HepG2 (cell line): ENCODE results near the gene EDEM1. TPM values are rescaled to one million over a fixed set of nuclear protein-coding genes. Genes with fewer than 3 reads are reported as not detected.
A peak's percentile ranks its signal among the peaks of the same experiment; 100 is the strongest.

Experiments used
- ARID5B ChIP-seq: IDR thresholded peaks from 2 replicates; pipeline ENCODE4 v1.4.0; 2020; ENCODE audit warnings: mild to moderate bottlenecking, missing genetic modification reagents
- BCL6 ChIP-seq: IDR thresholded peaks from 2 replicates; pipeline ENCODE4 v1.6.1; 2016; ENCODE audit warnings: missing genetic modification reagents, missing compliant biosample characterization
- CEBPZ ChIP-seq: IDR thresholded peaks from 2 replicates; pipeline ENCODE4 v1.6.1; 2012; ENCODE audit warnings: low read length, improper control_type of control experiment
- DNMT3B ChIP-seq: conservative IDR thresholded peaks from 2 replicates; pipeline ENCODE4 v1.6.1; 2016; ENCODE audit warnings: missing biosample characterization, control low read depth
- GATAD2A ChIP-seq: IDR thresholded peaks from 2 replicates; pipeline ENCODE4 v1.6.1; 2016
- NR2C2 ChIP-seq: sonication (generic); formaldehyde crosslinking; IDR thresholded peaks from 2 replicates; pipeline ENCODE4 v1.4.0; 2020; ENCODE audit warnings: missing genetic modification reagents, mild to moderate bottlenecking, moderate library complexity, borderline replicate concordance
- PRDM15 ChIP-seq: sonication (generic); formaldehyde crosslinking; IDR thresholded peaks from 2 replicates; pipeline ENCODE4 v1.4.0; 2020; ENCODE audit warnings: missing genetic modification reagents
- SIX1 ChIP-seq: sonication (generic); formaldehyde crosslinking; IDR thresholded peaks from 2 replicates; pipeline ENCODE4 v1.4.0; 2020; ENCODE audit warnings: missing genetic modification reagents, borderline replicate concordance
- TCF7 ChIP-seq: sonication (generic); IDR thresholded peaks from 2 replicates; pipeline ENCODE4 v1.6.1; 2016; ENCODE audit warnings: antibody characterized with exemption, low read depth
- ZGPAT ChIP-seq: IDR thresholded peaks from 2 replicates; pipeline ENCODE4 v1.6.1; 2016; ENCODE audit warnings: mild to moderate bottlenecking
- ZNF230 ChIP-seq: sonication (generic); formaldehyde crosslinking; IDR thresholded peaks from 2 replicates; pipeline ENCODE4 v1.4.0; 2020; ENCODE audit warnings: mild to moderate bottlenecking, missing genetic modification reagents
- ZNF770 ChIP-seq: sonication (generic); formaldehyde crosslinking; IDR thresholded peaks from 2 replicates; pipeline ENCODE4 v1.5.0; 2020; ENCODE audit warnings: mild to moderate bottlenecking, missing genetic modification reagents
- polyA plus RNA-seq, 8 experiments: library from polyadenylated mRNA; depleted of rRNA in 3 of 8; stranded (reverse) in 7 of 8; unstranded in 1 of 8; fragments of >200 nt; fragmentation: Illumina TruSeq in 4 of 8; extraction: Trizol in 4 of 8; gene quantifications; 2 replicates each; pipeline versions ENCODE4 v1.2.1 to v1.2.3, GENCODE V29; 2011 to 2016; ENCODE audit warnings: low read depth in 4 of 8, missing spikeins in 1 of 8, mixed read lengths in 1 of 8; ENCODE audit not compliant: insufficient read depth in 1 of 8
- total RNA-seq, 5 experiments: library from RNA; depleted of rRNA; stranded (reverse); fragments of >200 nt; fragmentation: Illumina TruSeq; extraction: Trizol; gene quantifications; 2 replicates each; pipeline ENCODE4 v1.2.3, GENCODE V29; 2016; ENCODE audit warnings: low read depth in 1 of 5

Gene EDEM1
- total and polyA plus RNA-seq, 2 of the 13 experiments (the other 11 are each of a cell fraction or from before 2014, with no cell fraction given), result 13.8 to 25.8 TPM

- peak; percentile 57 for TF ChIP-seq ZGPAT (CRISPR knock-in tag)
- TF ChIP-seq ARID5B (CRISPR knock-in tag), result peak; percentile 84
- peak; percentile 43; the same call in 1 of the 2 replicates for TF ChIP-seq TCF7
- peak; percentile 63 for TF ChIP-seq GATAD2A (CRISPR knock-in tag)
- peak; percentile 77 for TF ChIP-seq NR2C2
- no peak for TF ChIP-seq PRDM15
- TF ChIP-seq SIX1, result no peak; the same call in 1 of the 2 replicates
- TF ChIP-seq BCL6 (CRISPR knock-in tag), result no peak
- no peak for TF ChIP-seq CEBPZ
- no peak for TF ChIP-seq DNMT3B
- no peak for TF ChIP-seq ZNF770 (CRISPR knock-in tag)
- TF ChIP-seq ZNF230 (CRISPR knock-in tag), result no peak
These were observed 49.1 kb upstream of the EDEM1 start (continued) for GRCh38 chr3:5138214-5138981.
